K562 (cell line): ENCODE data around the gene PPCDC. TPM values are rescaled to one million over a fixed set of nuclear protein-coding genes. Genes with fewer than 3 reads are reported as not detected.
A peak's percentile ranks its signal among the peaks of the same experiment; 100 is the strongest.

Experiments
- ARHGAP35 ChIP-seq: fragments of 450-650 bp; IDR thresholded peaks from 2 replicates; pipeline ENCODE4 v1.6.1; 2018; ENCODE audit not compliant: partially characterized antibody
- ARID4B ChIP-seq: sonication (generic); formaldehyde crosslinking; IDR thresholded peaks from 2 replicates; pipeline ENCODE4 v1.8.0; 2022; ENCODE audit warnings: mild to moderate bottlenecking, missing genetic modification reagents
- BRF2 ChIP-seq: IDR thresholded peaks from 3 replicates; pipeline ENCODE4 v1.6.1; 2011; ENCODE audit warnings: borderline replicate concordance, mild to moderate bottlenecking; ENCODE audit not compliant: insufficient read length, insufficient read depth
- FOXA3 ChIP-seq, 2 experiments: fragments of 450-650 bp in 1 of 2; sonication (generic) in 1 of 2; formaldehyde crosslinking; IDR thresholded peaks in 1 of 2; conservative IDR thresholded peaks in 1 of 2; 2 replicates each; pipeline versions ENCODE4 v1.4.0 to v1.8.0; 2020 to 2022; ENCODE audit warnings: mild to moderate bottlenecking in 2 of 2, missing genetic modification reagents in 1 of 2
- FOXP1 ChIP-seq: sonication (generic); formaldehyde crosslinking; IDR thresholded peaks from 2 replicates; pipeline ENCODE4 v1.8.0; 2022; ENCODE audit warnings: mild to moderate bottlenecking, missing genetic modification reagents
- HEY1 ChIP-seq: fragments of 250-450 bp; sonication (Bioruptor Pico); IDR thresholded peaks from 2 replicates; pipeline ENCODE4 v1.5.0; 2020; ENCODE audit warnings: mild to moderate bottlenecking, moderate library complexity, borderline replicate concordance
- HIVEP1 ChIP-seq: fragments of 250-450 bp; sonication (Bioruptor Pico); IDR thresholded peaks from 2 replicates; pipeline ENCODE4 v1.4.0; 2020; ENCODE audit warnings: mild to moderate bottlenecking
- HMGN3 ChIP-seq: IDR thresholded peaks from 2 replicates; pipeline ENCODE4 v1.6.1; 2011; ENCODE audit warnings: borderline replicate concordance, low read depth, mild to moderate bottlenecking, mixed read lengths, low read length; ENCODE audit not compliant: insufficient read length; ENCODE audit errors: extremely low read depth
- IFI16 ChIP-seq: fragments of 250-450 bp; sonication (Bioruptor Pico); IDR thresholded peaks from 2 replicates; pipeline ENCODE4 v2.1.2; 2022; ENCODE audit warnings: mild to moderate bottlenecking, inconsistent platforms
- MCM2 ChIP-seq: fragments of 450-650 bp; IDR thresholded peaks from 2 replicates; pipeline ENCODE4 v1.6.1; 2017; ENCODE audit warnings: low read depth, mild to moderate bottlenecking
- MECOM ChIP-seq: fragments of 250-450 bp; sonication (Bioruptor Pico); IDR thresholded peaks from 2 replicates; pipeline ENCODE4 v1.8.0; 2022; ENCODE audit warnings: inconsistent platforms
- NFE2L1 ChIP-seq: fragments of 450-650 bp; IDR thresholded peaks from 2 replicates; pipeline ENCODE4 v1.6.1; 2016; ENCODE audit warnings: missing genetic modification characterization, low read depth, mild to moderate bottlenecking, missing compliant biosample characterization, moderate library complexity, borderline replicate concordance
- PHTF2 ChIP-seq: fragments of 250-450 bp; sonication (Bioruptor Pico); IDR thresholded peaks from 2 replicates; pipeline ENCODE4 v1.5.0; 2021; ENCODE audit warnings: mild to moderate bottlenecking
- RAD51 ChIP-seq: fragments of 450-650 bp; IDR thresholded peaks from 2 replicates; pipeline ENCODE4 v1.7.1; 2016; ENCODE audit warnings: low read depth, mild to moderate bottlenecking, borderline replicate concordance
- SMARCA5 ChIP-seq: fragments of 450-650 bp; IDR thresholded peaks from 2 replicates; pipeline ENCODE4 v1.6.1; 2016
- SRSF1 ChIP-seq: fragments of 200-400 bp; formaldehyde crosslinking; IDR thresholded peaks from 2 replicates; pipeline ENCODE4 v1.6.1; 2017; ENCODE audit warnings: mild to moderate bottlenecking, low read depth, low read length, moderate library complexity
- TSHZ1 ChIP-seq: fragments of 250-450 bp; sonication (Bioruptor Pico); IDR thresholded peaks from 2 replicates; pipeline ENCODE4 v1.4.0; 2020; ENCODE audit warnings: mild to moderate bottlenecking, moderate library complexity
- XRCC3 ChIP-seq: fragments of 450-650 bp; IDR thresholded peaks from 2 replicates; pipeline ENCODE4 v1.6.1; 2017; ENCODE audit warnings: mild to moderate bottlenecking, moderate library complexity
- ZEB2 ChIP-seq: fragments of 450-650 bp; IDR thresholded peaks from 2 replicates; pipeline ENCODE4 v1.6.1; 2016
- ZNF384 ChIP-seq: IDR thresholded peaks from 2 replicates; pipeline ENCODE4 v1.6.1; 2012; ENCODE audit warnings: low read depth, low read length, improper control_type of control experiment
- polyA plus RNA-seq, 8 experiments: library from polyadenylated mRNA; depleted of rRNA in 4 of 8; stranded (reverse) in 5 of 8; unstranded in 3 of 8; fragments of >200 nt; fragmentation: Nextera tagmentation in 2 of 8; fragmentation: Illumina TruSeq in 1 of 8; extraction: Ambion mirVana in 2 of 8; extraction: Trizol in 1 of 8; gene quantifications; 2 replicates each; pipeline versions ENCODE4 v1.2.1 to v1.2.3, GENCODE V29; 2011 to 2014; ENCODE audit warnings: inconsistent platforms in 1 of 8, missing spikeins in 1 of 8
- total RNA-seq, 7 experiments: library from RNA; depleted of rRNA in 6 of 7; stranded (reverse); fragments of >200 nt in 6 of 7; fragmentation: Illumina TruSeq in 2 of 7; extraction: Trizol in 2 of 7; gene quantifications; 2 replicates each; pipeline versions ENCODE4 v1.2.1 to v1.2.3, GENCODE V29; 2011 to 2021; ENCODE audit warnings: low replicate concordance in 1 of 7

Gene PPCDC
- total and polyA plus RNA-seq, 9 of the 15 experiments (the other 6 are each of a cell fraction or from before 2014, with no cell fraction given) = 10.9 to 53.6 (median 16.7) TPM

- TF ChIP-seq ARID4B (CRISPR knock-in tag) = no peak
- no peak for TF ChIP-seq SRSF1
- 0 out of 4 replicates have a peak, but pooled peaks of 1 of the 2 experiments have one; percentile 61 for TF ChIP-seq FOXA3 (CRISPR knock-in tag; conservative IDR thresholded peaks at IDR 0.05 in 1 of 2, IDR thresholded peaks at IDR 0.05 in 1 of 2)
- TF ChIP-seq PHTF2 = no peak
- TF ChIP-seq NFE2L1 (tag) = no peak
- peak; percentile 41; the same call in 1 of the 2 replicates for TF ChIP-seq MECOM
- no peak for TF ChIP-seq FOXP1
- 0 out of 2 replicates have a peak, but pooled peaks have one; percentile 64 for TF ChIP-seq SMARCA5
- no peak for TF ChIP-seq HMGN3
- TF ChIP-seq HEY1 (CRISPR knock-in tag) = no peak
- TF ChIP-seq BRF2 = no peak
- TF ChIP-seq ZNF384 = no peak
- TF ChIP-seq RAD51 = no peak
- TF ChIP-seq HIVEP1 (CRISPR knock-in tag) = 0 out of 2 replicates have a peak, but pooled peaks have one; percentile 27
- TF ChIP-seq IFI16 (CRISPR knock-in tag) = no peak
- TF ChIP-seq TSHZ1 (CRISPR knock-in tag) = no peak
- peak; percentile 76; the same call in 1 of the 2 replicates for TF ChIP-seq ZEB2
- no peak for TF ChIP-seq ARHGAP35
- no peak for TF ChIP-seq XRCC3
- no peak for TF ChIP-seq MCM2
These were observed 19.5 kb downstream of the PPCDC start (continued) for GRCh38 chr15:75042730-75043508.
